ENCODE measurements around the gene SLC2A5.
"Not testable (repeated sequence)": the region's sequence is repeated elsewhere in the genome, so short reads cannot be mapped to it uniquely, and the experiment has no call there.

The SLC2A5 gene

DNA sequence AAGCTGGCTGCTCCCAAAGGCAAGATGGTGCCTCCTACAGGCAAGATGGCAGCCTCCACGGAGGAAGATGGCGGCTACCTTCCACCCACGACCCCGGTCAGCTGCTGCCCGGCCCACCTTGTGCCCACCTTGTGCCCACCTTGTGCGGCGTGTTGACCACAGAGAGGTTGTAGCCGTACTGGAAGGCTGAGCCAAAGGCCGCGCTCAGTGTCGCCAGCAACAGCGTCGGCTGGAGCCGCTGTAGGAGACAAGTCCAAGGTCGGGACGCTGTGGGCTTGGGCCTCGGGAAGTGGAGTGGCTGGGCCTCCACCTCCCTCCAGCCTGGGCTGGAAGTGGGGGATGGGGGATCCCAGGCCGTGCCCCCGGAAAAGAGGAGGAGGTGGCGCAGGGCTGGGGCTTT is 44.6 kb downstream of the SLC2A5 start:
- no peak overlapping the region for H3K4me3 ChIP-seq (replicated peaks; ENCODE audit: low read depth, low read length)
- no peak for DNase-seq (ENCODE audit: low read depth)
- TF ChIP-seq, protein P1, sequence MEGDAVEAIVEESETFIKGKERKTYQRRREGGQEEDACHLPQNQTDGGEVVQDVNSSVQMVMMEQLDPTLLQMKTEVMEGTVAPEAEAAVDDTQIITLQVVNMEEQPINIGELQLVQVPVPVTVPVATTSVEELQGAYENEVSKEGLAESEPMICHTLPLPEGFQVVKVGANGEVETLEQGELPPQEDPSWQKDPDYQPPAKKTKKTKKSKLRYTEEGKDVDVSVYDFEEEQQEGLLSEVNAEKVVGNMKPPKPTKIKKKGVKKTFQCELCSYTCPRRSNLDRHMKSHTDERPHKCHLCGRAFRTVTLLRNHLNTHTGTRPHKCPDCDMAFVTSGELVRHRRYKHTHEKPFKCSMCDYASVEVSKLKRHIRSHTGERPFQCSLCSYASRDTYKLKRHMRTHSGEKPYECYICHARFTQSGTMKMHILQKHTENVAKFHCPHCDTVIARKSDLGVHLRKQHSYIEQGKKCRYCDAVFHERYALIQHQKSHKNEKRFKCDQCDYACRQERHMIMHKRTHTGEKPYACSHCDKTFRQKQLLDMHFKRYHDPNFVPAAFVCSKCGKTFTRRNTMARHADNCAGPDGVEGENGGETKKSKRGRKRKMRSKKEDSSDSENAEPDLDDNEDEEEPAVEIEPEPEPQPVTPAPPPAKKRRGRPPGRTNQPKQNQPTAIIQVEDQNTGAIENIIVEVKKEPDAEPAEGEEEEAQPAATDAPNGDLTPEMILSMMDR (IDR thresholded peaks at IDR 0.05; ENCODE audit: low read length, missing control alignments) = no peak

DNA sequence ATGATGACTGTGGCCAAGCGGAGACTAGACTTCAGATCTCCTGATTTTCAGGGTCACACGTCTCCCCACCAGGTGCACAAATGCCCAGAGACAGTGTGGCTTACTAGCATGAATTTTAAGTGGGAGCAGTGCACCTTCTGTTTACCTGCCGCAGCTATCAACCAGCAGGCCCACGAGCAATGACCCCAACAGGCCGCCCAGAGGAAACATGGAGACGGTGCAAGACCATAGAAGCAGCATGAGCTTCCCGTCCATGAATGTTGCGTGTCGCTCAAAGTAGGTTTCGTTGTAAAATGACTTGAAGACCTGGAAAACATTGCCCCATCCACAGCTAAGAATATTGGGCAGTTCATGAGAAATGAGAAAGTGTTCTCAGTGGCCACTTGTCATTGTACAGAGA is 46.7 kb downstream of the SLC2A5 start:
- TF ChIP-seq, protein P1 (IDR thresholded peaks at IDR 0.05; ENCODE audit: low read length, missing control alignments) = no peak
- no peak for DNase-seq (ENCODE audit: low read depth)
- no peak overlapping the region for H3K4me3 ChIP-seq (replicated peaks; ENCODE audit: low read depth, low read length)

DNA sequence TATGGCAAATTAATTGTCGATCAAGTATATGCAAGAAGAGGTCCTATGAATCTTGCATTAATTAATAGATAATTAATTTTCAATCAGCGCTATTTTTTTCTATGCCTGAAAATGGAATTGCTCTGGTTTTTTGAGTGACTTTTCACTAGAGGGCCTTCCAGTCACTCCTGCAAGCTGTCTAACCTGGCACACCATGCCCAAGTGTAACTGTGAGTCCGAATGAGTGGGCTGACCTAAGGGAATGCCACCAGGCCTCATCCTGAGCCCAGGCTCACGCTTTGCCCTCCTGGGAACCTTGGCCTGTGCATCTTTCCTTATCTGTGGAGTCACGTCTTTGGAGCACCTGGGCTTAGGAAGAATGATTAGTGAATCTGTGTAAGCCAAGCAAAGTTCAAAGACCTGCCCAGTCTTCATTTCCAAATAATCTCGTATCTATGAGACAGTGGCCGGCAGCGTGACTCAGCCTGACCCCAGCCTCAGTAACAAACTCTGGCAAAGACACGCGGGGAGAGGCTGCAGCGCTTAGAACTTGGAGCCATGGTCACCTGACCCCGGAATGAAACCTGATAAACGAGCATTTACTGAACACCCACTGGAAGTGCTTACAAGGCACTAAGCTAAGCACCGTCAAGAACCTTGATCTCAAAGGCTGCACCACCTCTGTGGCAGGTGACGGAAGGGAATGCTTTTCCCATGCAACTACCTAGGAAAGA is 47.3 kb downstream of the SLC2A5 start:
- not testable (repeated sequence) for H3K4me3 ChIP-seq (replicated peaks; ENCODE audit: low read depth, low read length); DNase-seq (ENCODE audit: low read depth)

DNA sequence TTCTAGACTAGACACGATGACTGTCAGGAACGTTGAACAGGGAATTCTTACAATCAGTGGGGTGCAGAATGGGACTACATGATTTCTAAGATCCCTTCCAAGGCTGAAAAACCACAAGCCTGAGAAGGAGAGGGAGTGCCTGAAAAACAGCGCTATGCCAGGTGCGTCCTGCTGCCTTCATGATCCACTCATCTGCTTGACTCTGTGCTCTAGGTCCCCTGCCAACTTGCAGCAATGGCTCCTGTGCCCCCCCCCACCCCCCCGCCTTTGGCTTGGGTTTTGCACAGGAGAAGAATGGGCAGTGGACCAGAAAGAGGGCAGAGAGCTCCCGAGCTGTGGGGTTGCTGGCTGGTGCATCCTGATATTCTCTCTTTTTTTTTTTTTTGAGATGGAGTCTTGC is 49.1 kb downstream of the SLC2A5 start:
- H3K4me3 ChIP-seq (replicated peaks; ENCODE audit: low read depth, low read length) = no peak overlapping the region
- TF ChIP-seq, protein P1 (IDR thresholded peaks at IDR 0.05; ENCODE audit: low read length, missing control alignments) = no peak
- DNase-seq (ENCODE audit: low read depth) = no peak

DNA sequence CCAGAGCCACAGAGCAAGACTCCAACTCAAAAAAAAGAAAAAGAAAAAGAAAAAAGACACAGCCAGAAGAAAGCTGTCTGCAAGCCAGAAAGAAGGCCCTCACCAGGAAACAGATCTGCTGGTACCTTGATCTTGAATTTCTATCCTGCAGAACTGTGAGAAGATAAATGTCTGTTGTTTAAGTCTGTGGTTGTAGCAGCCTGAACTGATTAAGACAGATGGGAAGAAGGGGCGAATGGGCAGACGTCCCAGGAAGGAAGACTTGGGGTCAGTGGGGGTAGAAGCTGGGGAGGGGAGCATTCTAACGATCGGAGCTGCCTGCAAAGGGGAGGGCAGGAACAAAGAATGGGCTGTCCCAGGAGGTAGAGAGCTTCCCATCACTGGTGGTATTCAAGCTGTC is 49.5 kb downstream of the SLC2A5 start:
- TF ChIP-seq, protein P1 (IDR thresholded peaks at IDR 0.05; ENCODE audit: low read length, missing control alignments) = no peak
- H3K4me3 ChIP-seq (replicated peaks; ENCODE audit: low read depth, low read length) = no peak overlapping the region
- DNase-seq (ENCODE audit: low read depth) = no peak

DNA sequence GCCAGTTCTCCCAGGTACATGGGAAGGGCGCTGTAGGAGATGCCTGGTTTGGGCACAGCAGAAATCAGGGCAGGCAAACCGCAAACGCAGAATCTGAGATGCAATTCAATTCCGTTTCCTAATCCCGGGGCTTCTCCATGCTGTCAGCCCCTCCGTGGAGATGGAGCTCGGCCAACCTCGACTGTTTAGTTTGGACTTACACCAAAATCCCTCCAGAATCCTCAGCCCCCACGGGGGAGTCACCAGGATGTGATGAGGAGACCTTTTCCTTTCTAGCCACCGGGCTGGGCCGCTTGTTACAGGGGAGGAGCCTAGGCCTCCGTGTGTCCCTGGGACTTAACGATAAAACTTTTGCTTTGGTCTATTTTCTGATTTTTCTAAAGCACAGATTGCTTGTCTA is 51.1 kb downstream of the SLC2A5 start:
- TF ChIP-seq, protein P1 (IDR thresholded peaks at IDR 0.05; ENCODE audit: low read length, missing control alignments) = no peak
- no peak overlapping the region for H3K4me3 ChIP-seq (replicated peaks; ENCODE audit: low read depth, low read length)
- DNase-seq (ENCODE audit: low read depth) = peak; percentile 72

DNA sequence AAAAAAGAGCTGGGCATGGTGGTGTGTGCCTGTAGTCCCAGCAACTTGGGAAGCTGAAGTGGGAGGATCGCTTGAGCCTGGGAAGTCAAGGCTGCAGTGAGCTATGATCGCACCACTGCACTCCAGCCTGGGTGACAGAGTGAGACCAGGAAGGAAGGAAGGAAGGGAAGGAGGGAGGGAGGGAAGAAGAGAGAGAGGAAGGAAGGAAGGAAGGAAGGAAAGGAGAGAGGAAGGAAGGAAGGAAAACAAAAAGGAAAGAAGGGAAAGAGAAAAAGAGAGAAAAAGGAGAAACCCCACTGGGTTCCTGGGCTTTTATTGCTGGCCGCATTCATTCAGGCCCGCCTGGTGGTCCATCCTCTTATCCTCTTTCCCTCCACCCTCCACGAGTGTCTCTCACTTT is 53.0 kb downstream of the SLC2A5 start:
- H3K4me3 ChIP-seq (replicated peaks; ENCODE audit: low read depth, low read length) = no peak overlapping the region
- DNase-seq (ENCODE audit: low read depth) = no peak
- TF ChIP-seq, protein P1 (IDR thresholded peaks at IDR 0.05; ENCODE audit: low read length, missing control alignments) = no peak
